H1 (cell line): ENCODE measurements around the gene SLC38A10. TPM values are rescaled to one million over a fixed set of nuclear protein-coding genes. Genes with fewer than 3 reads are reported as not detected.

Experiments
- CTCF ChIA-PET: fragments of 300-600 bp; sonication (Branson Sonifier 250); formaldehyde crosslinking; loops from one replicate; lab custom pipeline; 2021; ENCODE audit not compliant: partially characterized antibody; lab: Charles Lee
- POLR2A ChIA-PET: fragments of 300-600 bp; sonication (Branson Sonifier 250); formaldehyde crosslinking; loops from one replicate; lab custom pipeline; 2021; ENCODE audit warnings: inconsistent platforms; ENCODE audit not compliant: partially characterized antibody; lab: Charles Lee
- DNase-seq, 2 experiments: peaks; one replicate each; pipeline versions ENCODE4 v3.0.0 to v3.0.0-alpha.2; 2010 to 2022; ENCODE audit warnings: low spot score in 2 of 2, low read depth in 1 of 2, mixed read lengths in 1 of 2
- FAIRE-seq: peaks from 2 replicates; lab custom pipeline; 2011; peaks lifted over from hg19 to GRCh38; lab: Jason Lieb, UNC
- H2AFZ ChIP-seq: 2 replicates; pipeline ENCODE4 v1.8.1; 2012; ENCODE audit warnings: low read length, inconsistent platforms
- H2AK5ac ChIP-seq: 2 replicates; pipeline ENCODE4 v1.6.1; 2013; ENCODE audit warnings: low read depth, low read length
- H2BK120ac ChIP-seq: replicated peaks from 2 replicates; pipeline ENCODE3; 2013; ENCODE audit warnings: low read depth, low read length, inconsistent platforms
- H2BK12ac ChIP-seq: 2 replicates; pipeline ENCODE4 v1.6.1; 2013; ENCODE audit warnings: low read depth, low read length
- H2BK15ac ChIP-seq: 2 replicates; pipeline ENCODE4 v1.6.1; 2013; ENCODE audit warnings: low read length
- H2BK20ac ChIP-seq: 2 replicates; pipeline ENCODE4 v1.6.1; 2013; ENCODE audit warnings: low read length
- H2BK5ac ChIP-seq: 2 replicates; pipeline ENCODE4 v1.6.1; 2013; ENCODE audit warnings: low read depth, low read length
- H3K14ac ChIP-seq: 2 replicates; pipeline ENCODE4 v1.6.1; 2013; ENCODE audit warnings: inconsistent platforms; ENCODE audit not compliant: insufficient read length
- H3K18ac ChIP-seq: 2 replicates; pipeline ENCODE4 v1.6.1; 2013; ENCODE audit warnings: low read length; ENCODE audit errors: extremely low read depth
- H3K23ac ChIP-seq: 2 replicates; pipeline ENCODE4 v1.6.1; 2013; ENCODE audit warnings: inconsistent platforms; ENCODE audit not compliant: insufficient read length
- H3K23me2 ChIP-seq: 2 replicates; pipeline ENCODE4 v1.6.1; 2013; ENCODE audit warnings: low read depth, low read length
- H3K27ac ChIP-seq: 2 replicates; pipeline ENCODE4 v1.6.1; 2011; ENCODE audit warnings: low read depth, low read length, inconsistent platforms
- H3K27me3 ChIP-seq, 4 experiments: replicated peaks in 1 of 4; 1 replicate in 1 of 4; 2 replicates in 3 of 4; pipeline versions ENCODE4 v1.6.1 to v1.8.1; 2011 to 2013; ENCODE audit warnings: low read length in 3 of 4, mild to moderate bottlenecking in 3 of 4, inconsistent platforms in 2 of 4, mixed read lengths in 2 of 4, moderate library complexity in 1 of 4; ENCODE audit not compliant: control insufficient read depth in 3 of 4, insufficient read depth in 3 of 4; ENCODE audit errors: extremely low read depth in 1 of 4
- H3K36me3 ChIP-seq, 4 experiments: 2 replicates each; pipeline versions ENCODE4 v1.6.1 to v1.8.1; 2011 to 2013; ENCODE audit warnings: mild to moderate bottlenecking in 4 of 4, low read length in 3 of 4, moderate library complexity in 2 of 4, control low read depth in 1 of 4, inconsistent platforms in 1 of 4; ENCODE audit not compliant: insufficient read depth in 4 of 4, control insufficient read depth in 2 of 4
- H3K4ac ChIP-seq: replicated peaks from 2 replicates; pipeline ENCODE3; 2013; ENCODE audit warnings: low read length, low read depth, mixed read lengths, inconsistent platforms; ENCODE audit not compliant: insufficient read length
- H3K4me1 ChIP-seq, 4 experiments: replicated peaks in 1 of 4; 1 replicate in 1 of 4; 2 replicates in 3 of 4; pipeline versions ENCODE4 v1.6.1 to v1.8.1; 2011 to 2013; ENCODE audit warnings: low read length in 3 of 4, inconsistent platforms in 2 of 4, mixed read lengths in 1 of 4; ENCODE audit not compliant: insufficient read depth in 4 of 4, control insufficient read depth in 3 of 4
- H3K4me2 ChIP-seq, 2 experiments: 2 replicates each; pipeline versions ENCODE4 v1.6.1 to v1.8.1; 2011 to 2013; ENCODE audit warnings: low read depth in 2 of 2, low read length in 2 of 2, control low read depth in 1 of 2, inconsistent platforms in 1 of 2, mild to moderate bottlenecking in 1 of 2; ENCODE audit not compliant: insufficient read depth in 1 of 2
- H3K4me3 ChIP-seq, 4 experiments: fragments of 200-600, 300-600 bp in 1 of 4; sonication (generic), shearing (Covaris generic), sonication (Bioruptor Twin) in 1 of 4; 2 replicates each; pipeline versions ENCODE4 v1.5.1 to v1.8.1; 2011 to 2016; ENCODE audit warnings: low read length in 4 of 4, low read depth in 3 of 4, control low read depth in 2 of 4, inconsistent platforms in 2 of 4, mild to moderate bottlenecking in 2 of 4, mixed read lengths in 1 of 4, moderate library complexity in 1 of 4; ENCODE audit not compliant: insufficient read depth in 2 of 4; ENCODE audit errors: extremely low read depth in 1 of 4
- H3K56ac ChIP-seq: replicated peaks from 2 replicates; pipeline ENCODE3; 2013; ENCODE audit warnings: low read depth, mild to moderate bottlenecking, mixed read lengths, low read length, inconsistent platforms; ENCODE audit not compliant: insufficient read length
- H3K79me1 ChIP-seq: 2 replicates; pipeline ENCODE4 v1.6.1; 2013; ENCODE audit warnings: low read depth, low read length, control low read depth
- H3K79me2 ChIP-seq, 2 experiments: 2 replicates each; pipeline versions ENCODE4 v1.6.1 to v1.8.1; 2012 to 2013; ENCODE audit warnings: low read length in 2 of 2, mild to moderate bottlenecking in 2 of 2, inconsistent platforms in 1 of 2; ENCODE audit not compliant: insufficient read depth in 2 of 2, control insufficient read depth in 1 of 2
- H3K9ac ChIP-seq, 4 experiments: replicated peaks in 1 of 4; 1 replicate in 1 of 4; 2 replicates in 3 of 4; pipeline versions ENCODE4 v1.6.1 to v1.8.1; 2011 to 2013; ENCODE audit warnings: low read depth in 3 of 4, low read length in 3 of 4, control low read depth in 2 of 4, mild to moderate bottlenecking in 2 of 4, moderate library complexity in 2 of 4, inconsistent platforms in 1 of 4; ENCODE audit errors: extremely low read depth in 1 of 4
- H3K9me3 ChIP-seq, 2 experiments: 2 replicates each; pipeline versions ENCODE4 v1.6.1 to v1.8.1; 2012 to 2013; ENCODE audit warnings: mild to moderate bottlenecking in 2 of 2, moderate library complexity in 2 of 2, control low read depth in 1 of 2, inconsistent platforms in 1 of 2, low read depth in 1 of 2, low read length in 1 of 2, mixed read lengths in 1 of 2; ENCODE audit not compliant: insufficient read depth in 2 of 2
- H4K20me1 ChIP-seq, 2 experiments: replicated peaks in 1 of 2; 2 replicates each; pipeline versions ENCODE3 to v1.8.1; 2011 to 2013; ENCODE audit warnings: inconsistent platforms in 2 of 2, low read length in 2 of 2, mild to moderate bottlenecking in 1 of 2; ENCODE audit not compliant: insufficient read depth in 2 of 2, control insufficient read depth in 1 of 2
- H4K5ac ChIP-seq: 2 replicates; pipeline ENCODE4 v1.6.1; 2013; ENCODE audit warnings: low read length, low read depth, mixed read lengths, inconsistent platforms; ENCODE audit not compliant: insufficient read length
- H4K8ac ChIP-seq: 2 replicates; pipeline ENCODE4 v1.8.0; 2013; ENCODE audit warnings: mild to moderate bottlenecking, moderate library complexity, low read length, inconsistent platforms; ENCODE audit not compliant: insufficient read depth; ENCODE audit errors: extremely low read depth
- H4K91ac ChIP-seq: replicated peaks from 2 replicates; pipeline ENCODE3; 2013; ENCODE audit warnings: low read length, mixed read lengths, inconsistent platforms; ENCODE audit not compliant: insufficient read length
- BRCA1 ChIP-seq: IDR thresholded peaks from 2 replicates; pipeline ENCODE4 v1.6.1; 2012; ENCODE audit warnings: low read depth, low read length, improper control_type of control experiment
- CBX8 ChIP-seq: fragments of 300-800, 300-1000 bp; sonication (generic); IDR thresholded peaks from 2 replicates; pipeline ENCODE4 v1.7.1; 2016; ENCODE audit warnings: low read depth, low read length, borderline replicate concordance
- EGR1 ChIP-seq: IDR thresholded peaks from 2 replicates; pipeline ENCODE4 v1.6.1; 2011; ENCODE audit warnings: low read depth, low read length, borderline replicate concordance
- NANOG ChIP-seq: IDR thresholded peaks from 2 replicates; pipeline ENCODE4 v1.6.1; 2011; ENCODE audit warnings: low read length, low read depth, mild to moderate bottlenecking, inconsistent platforms; ENCODE audit not compliant: insufficient read depth, poor library complexity, severe bottlenecking
- SUZ12 ChIP-seq: fragments of 200-600 bp; sonication (generic); IDR thresholded peaks from 2 replicates; pipeline ENCODE4 v1.6.1; 2012; ENCODE audit warnings: mild to moderate bottlenecking, inconsistent platforms, low read length, moderate library complexity, mixed read lengths
- TAF7 ChIP-seq: optimal IDR thresholded peaks from 2 replicates; pipeline ENCODE3; 2011; ENCODE audit warnings: low read depth, mild to moderate bottlenecking, inconsistent platforms, low read length, moderate library complexity, borderline replicate concordance
- TEAD4 ChIP-seq: IDR thresholded peaks from 2 replicates; pipeline ENCODE4 v1.6.1; 2012; ENCODE audit warnings: low read depth, low read length, inconsistent platforms, mixed read lengths
- WGBS, 2 experiments: shearing (Covaris generic) in 1 of 2; methylation state at CpG; one replicate each; pipeline versions ENCODE4 v1.1.6 to v1.1.7; 2013 to 2015; ENCODE audit warnings: low lambda C conversion rate in 2 of 2, mixed read lengths in 2 of 2, inconsistent platforms in 1 of 2, low coverage in 1 of 2, missing lambda C conversion rate in 1 of 2; ENCODE audit not compliant: insufficient replicate concordance in 2 of 2, insufficient coverage in 1 of 2, insufficient read length in 1 of 2; ENCODE audit errors: extremely low coverage in 1 of 2, missing lambda C conversion rate in 1 of 2; 5-methylcytosine and 5-hydroxymethylcytosine counted together
- polyA plus RNA-seq, 7 experiments: library from polyadenylated mRNA; depleted of rRNA in 3 of 7; stranded (reverse) in 5 of 7; unstranded in 2 of 7; fragments of >200 nt in 5 of 7; fragments of 200-250 nt in 2 of 7; gene quantifications; 1 replicate in 5 of 7; 2 replicates in 1 of 7; 4 replicates in 1 of 7; pipeline versions ENCODE4 v1.2.1 to v1.2.3, GENCODE V29; 2011 to 2013; ENCODE audit warnings: missing spikeins in 2 of 7, mixed read lengths in 2 of 7
- total RNA-seq: library from RNA; stranded (reverse); fragmentation: NEBNext Ultra II Directional; extraction: Animal tissue kit (Norgen Biotek cat#: 25700); gene quantifications from 2 replicates; pipeline ENCODE4 v1.2.1, GENCODE V29; 2021

SLC38A10 gene
- total and polyA plus RNA-seq, 2 of the 8 experiments (the other 6 are each of a cell fraction or from before 2014, with no cell fraction given), result 26.4 to 41.0 TPM

GRCh38 chr17:81213978-81214377 is 81.1 kb downstream of the SLC38A10 start:
- Histone ChIP-seq H3K27me3 (no peaks in the 10 kb centered on the region), H3K79me2 (no peaks in the 10 kb centered on the region; a peak in 2 of 4 replicates), H3K4me1 (no peaks in the 10 kb centered on the region; a peak in 1 of 7 replicates), H2BK5ac (no peak overlapping the region), H3K79me1 (peaks cover 16% of the 10 kb centered on the region), H3K23me2 (no peaks in the 10 kb centered on the region), H2BK120ac (no peak overlapping the region), H3K56ac (no peak overlapping the region), H4K5ac (no peak overlapping the region), H2AK5ac (no peak overlapping the region), H2AFZ (no peak overlapping the region), H3K27ac (no peak overlapping the region), H4K20me1 (peaks cover 3 to 9% of the 10 kb centered on the region in 2 experiments), H3K4me3 (no peak overlapping the region), H3K23ac (no peak overlapping the region), H3K14ac (no peak overlapping the region), H4K8ac (no peak overlapping the region), H2BK20ac (no peak overlapping the region), H2BK15ac (no peak overlapping the region), H3K4me2 (no peak overlapping the region), H3K36me3 (no peaks in the 10 kb centered on the region; a peak in 1 of 8 replicates), H3K4ac (no peak overlapping the region), H4K91ac (no peak overlapping the region), H3K18ac (no peak overlapping the region), H2BK12ac (no peak overlapping the region), H3K9me3 (no peaks in the 10 kb centered on the region), H3K9ac (no peak overlapping the region)
- TF ChIP-seq SUZ12 (no peak), TEAD4 (no peak), BRCA1 (no peak), NANOG (no peak), CBX8 (no peak), TAF7 (no peak), EGR1 (no peak)
- CTCF ChIA-PET, result no interaction called here
- DNase-seq, result no peak
- WGBS, 2 experiments, result 97% methylated on average over 8 of the region's 8 CpGs; no CpG with 5 or more reads in 1 of the 2 experiments
- POLR2A ChIA-PET, result no interaction called here
- no peak for FAIRE-seq
